Ishikawa (cell line): ENCODE measurements around the gene CPEB3.

Experiments
- CEBPB ChIP-seq: IDR thresholded peaks from 2 replicates; pipeline ENCODE4 v1.6.1; 2012
- CREB1 ChIP-seq: IDR thresholded peaks from 2 replicates; pipeline ENCODE4 v1.6.1; 2012; ENCODE audit warnings: low read depth
- EP300 ChIP-seq: IDR thresholded peaks from 2 replicates; pipeline ENCODE4 v1.6.1; 2012; ENCODE audit warnings: borderline replicate concordance
- FOXM1 ChIP-seq: IDR thresholded peaks from 2 replicates; pipeline ENCODE4 v1.6.1; 2012; ENCODE audit warnings: low read depth, borderline replicate concordance
- RAD21 ChIP-seq: IDR thresholded peaks from 2 replicates; pipeline ENCODE4 v1.6.1; 2012; ENCODE audit warnings: low read depth
- REST ChIP-seq: IDR thresholded peaks from 2 replicates; pipeline ENCODE4 v1.6.1; 2012; ENCODE audit warnings: low read depth, mild to moderate bottlenecking
- TCF12 ChIP-seq: IDR thresholded peaks from 2 replicates; pipeline ENCODE4 v1.6.1; 2012; ENCODE audit warnings: low read depth
- TEAD4 ChIP-seq: IDR thresholded peaks from 2 replicates; pipeline ENCODE4 v1.6.1; 2012

- TF ChIP-seq TEAD4 (no peak), RAD21 (no peak), REST (no peak), CEBPB (no peak), FOXM1 (no peak), EP300 (no peak), TCF12 (no peak), CREB1 (no peak)
Observed at GRCh38 chr10:92242380-92242779, 48.5 kb downstream of the CPEB3 start.
